ENCODE results near the gene SMURF1.
A peak's percentile ranks its signal among the peaks of the same experiment; 100 is the strongest.
"Not testable (repeated sequence)": the region's sequence is repeated elsewhere in the genome, so short reads cannot be mapped to it uniquely, and the experiment has no call there.

Gene SMURF1

DNA sequence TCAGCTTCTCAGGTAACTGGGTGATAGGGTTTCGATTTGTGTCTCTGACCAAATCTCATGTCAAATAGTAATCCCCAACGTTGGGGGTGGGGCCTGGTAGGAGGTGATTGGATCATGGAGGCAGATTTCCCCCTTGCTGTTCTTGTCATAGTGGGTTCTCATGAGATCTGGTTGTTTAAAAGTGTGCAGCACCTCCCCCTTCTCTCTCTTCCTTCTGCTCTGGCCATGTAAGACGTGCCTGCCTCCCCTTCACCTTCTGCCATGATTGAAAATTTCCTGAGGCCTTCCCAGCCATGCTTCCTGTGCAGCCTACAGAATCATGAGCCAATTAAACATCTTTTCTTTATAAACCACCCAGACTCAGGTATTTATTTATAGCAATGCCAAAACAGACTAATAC is 21.9 kb upstream of the SMURF1 start:
- no peak for DNase-seq (ENCODE audit: low spot score)
- TF ChIP-seq, protein P1, sequence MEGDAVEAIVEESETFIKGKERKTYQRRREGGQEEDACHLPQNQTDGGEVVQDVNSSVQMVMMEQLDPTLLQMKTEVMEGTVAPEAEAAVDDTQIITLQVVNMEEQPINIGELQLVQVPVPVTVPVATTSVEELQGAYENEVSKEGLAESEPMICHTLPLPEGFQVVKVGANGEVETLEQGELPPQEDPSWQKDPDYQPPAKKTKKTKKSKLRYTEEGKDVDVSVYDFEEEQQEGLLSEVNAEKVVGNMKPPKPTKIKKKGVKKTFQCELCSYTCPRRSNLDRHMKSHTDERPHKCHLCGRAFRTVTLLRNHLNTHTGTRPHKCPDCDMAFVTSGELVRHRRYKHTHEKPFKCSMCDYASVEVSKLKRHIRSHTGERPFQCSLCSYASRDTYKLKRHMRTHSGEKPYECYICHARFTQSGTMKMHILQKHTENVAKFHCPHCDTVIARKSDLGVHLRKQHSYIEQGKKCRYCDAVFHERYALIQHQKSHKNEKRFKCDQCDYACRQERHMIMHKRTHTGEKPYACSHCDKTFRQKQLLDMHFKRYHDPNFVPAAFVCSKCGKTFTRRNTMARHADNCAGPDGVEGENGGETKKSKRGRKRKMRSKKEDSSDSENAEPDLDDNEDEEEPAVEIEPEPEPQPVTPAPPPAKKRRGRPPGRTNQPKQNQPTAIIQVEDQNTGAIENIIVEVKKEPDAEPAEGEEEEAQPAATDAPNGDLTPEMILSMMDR (IDR thresholded peaks at IDR 0.05) = no peak
- Histone ChIP-seq H3K4me3 (no peak overlapping the region), H3K27ac (no peak overlapping the region)

DNA sequence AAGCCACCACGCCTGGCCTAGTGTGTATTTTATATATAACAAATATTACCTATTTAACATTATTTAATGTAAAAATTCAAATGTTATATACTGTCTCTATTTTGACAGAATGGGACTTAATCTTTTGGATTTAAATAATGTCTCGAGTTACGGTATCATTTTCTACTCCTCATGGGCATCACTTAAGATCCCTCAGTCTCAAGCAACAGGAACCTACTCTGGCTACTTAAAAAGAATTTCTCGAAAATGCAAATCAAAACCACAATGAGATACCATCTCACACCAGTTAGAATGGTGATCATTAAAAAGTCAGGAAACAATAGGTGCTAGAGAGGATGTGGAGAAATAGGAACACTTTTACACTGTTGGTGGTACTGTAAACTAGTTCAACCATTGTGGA is 19.8 kb upstream of the SMURF1 start:
- H3K27ac ChIP-seq; DNase-seq (ENCODE audit: low spot score); H3K4me3 ChIP-seq: not testable (repeated sequence)

DNA sequence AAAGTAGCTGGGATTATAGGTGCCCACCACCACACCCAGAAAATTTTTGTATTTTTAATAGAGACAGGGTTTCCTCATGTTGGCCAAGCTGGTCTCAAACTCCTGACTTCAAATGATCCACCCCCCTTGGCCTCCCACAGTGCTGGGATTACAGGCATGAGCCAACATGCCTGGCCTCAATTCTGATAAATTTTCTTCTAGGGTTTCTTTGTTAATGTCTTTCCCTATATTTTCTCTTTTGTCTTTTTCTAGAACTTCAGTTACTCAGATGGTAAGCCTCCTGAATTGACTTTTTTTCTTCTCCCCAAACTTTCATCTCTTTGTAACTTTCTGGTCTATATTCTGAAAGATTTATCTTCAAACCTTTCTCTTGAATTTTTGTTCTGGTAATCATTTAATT is 12.7 kb upstream of the SMURF1 start:
- H3K4me3 ChIP-seq = no peak overlapping the region
- TF ChIP-seq, protein P1 (IDR thresholded peaks at IDR 0.05) = no peak
- no peak overlapping the region for H3K27ac ChIP-seq
- no peak for DNase-seq (ENCODE audit: low spot score)

DNA sequence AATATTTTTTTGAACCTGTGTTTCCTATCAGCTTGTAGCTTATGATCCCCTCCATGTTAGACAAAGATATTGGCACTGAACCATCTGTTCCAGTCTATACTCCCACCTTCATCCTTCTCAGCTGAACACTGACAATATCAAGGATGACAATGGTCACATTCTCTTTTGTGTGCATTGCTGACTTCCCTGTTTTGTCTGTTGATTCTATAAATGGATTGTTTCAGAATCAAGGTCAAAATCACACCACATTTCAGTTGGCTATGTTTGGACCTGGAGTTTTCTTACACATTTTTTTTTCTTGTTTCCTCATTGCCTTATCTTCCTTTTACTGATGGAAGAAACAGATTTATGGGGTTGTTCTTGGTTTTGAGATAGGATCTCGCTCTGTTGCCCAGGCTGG is 11.3 kb upstream of the SMURF1 start:
- TF ChIP-seq, protein P1 (IDR thresholded peaks at IDR 0.05) = no peak
- no peak overlapping the region for H3K4me3 ChIP-seq
- DNase-seq (ENCODE audit: low spot score) = no peak
- H3K27ac ChIP-seq = no peak overlapping the region

DNA sequence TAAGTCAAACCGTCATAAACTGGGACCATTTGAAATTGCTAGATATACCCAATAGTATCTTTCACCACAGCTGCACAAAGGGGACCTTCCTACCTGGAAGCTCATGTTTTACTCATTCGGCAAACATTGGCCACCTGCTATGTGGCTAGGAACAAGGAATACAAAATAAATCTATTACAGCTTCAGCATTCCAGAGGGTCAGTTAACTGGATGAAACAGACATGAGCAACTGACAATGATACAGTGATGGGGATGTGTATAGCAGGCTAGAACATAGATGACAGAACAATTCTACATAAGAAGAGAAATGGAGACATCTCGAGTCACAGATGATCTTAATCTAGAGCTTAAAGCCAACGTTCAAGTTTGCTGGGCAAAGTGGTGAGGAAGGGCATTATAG is 3.1 kb upstream of the SMURF1 start:
- H3K4me3 ChIP-seq = no peak overlapping the region
- TF ChIP-seq, protein P1 (IDR thresholded peaks at IDR 0.05) = no peak
- no peak overlapping the region for H3K27ac ChIP-seq
- no peak for DNase-seq (ENCODE audit: low spot score)

DNA sequence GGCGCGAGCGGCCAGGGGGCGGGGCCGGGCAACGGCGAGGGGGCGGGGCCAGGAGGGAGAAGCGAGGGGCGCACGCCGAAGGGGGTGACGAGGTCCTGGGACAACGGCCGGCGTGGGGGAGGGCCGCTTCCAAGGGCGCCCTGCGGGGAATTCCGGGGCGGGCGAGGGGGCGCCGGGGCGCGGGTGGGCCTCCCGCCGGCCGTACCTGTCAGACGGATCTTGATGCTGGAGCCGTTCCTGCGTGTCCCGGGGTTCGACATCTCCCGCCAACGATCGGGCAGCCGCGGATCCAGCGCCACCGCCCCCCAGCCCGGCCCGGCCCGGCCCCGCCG is 421 bp downstream of the SMURF1 start:
- TF ChIP-seq, protein P1 (IDR thresholded peaks at IDR 0.05) = no peak
- peak overlapping the region; percentile 96 to 100 for H3K27ac ChIP-seq
- DNase-seq (ENCODE audit: low spot score) = no peak
- peak overlapping the region; percentile 100 for H3K4me3 ChIP-seq

DNA sequence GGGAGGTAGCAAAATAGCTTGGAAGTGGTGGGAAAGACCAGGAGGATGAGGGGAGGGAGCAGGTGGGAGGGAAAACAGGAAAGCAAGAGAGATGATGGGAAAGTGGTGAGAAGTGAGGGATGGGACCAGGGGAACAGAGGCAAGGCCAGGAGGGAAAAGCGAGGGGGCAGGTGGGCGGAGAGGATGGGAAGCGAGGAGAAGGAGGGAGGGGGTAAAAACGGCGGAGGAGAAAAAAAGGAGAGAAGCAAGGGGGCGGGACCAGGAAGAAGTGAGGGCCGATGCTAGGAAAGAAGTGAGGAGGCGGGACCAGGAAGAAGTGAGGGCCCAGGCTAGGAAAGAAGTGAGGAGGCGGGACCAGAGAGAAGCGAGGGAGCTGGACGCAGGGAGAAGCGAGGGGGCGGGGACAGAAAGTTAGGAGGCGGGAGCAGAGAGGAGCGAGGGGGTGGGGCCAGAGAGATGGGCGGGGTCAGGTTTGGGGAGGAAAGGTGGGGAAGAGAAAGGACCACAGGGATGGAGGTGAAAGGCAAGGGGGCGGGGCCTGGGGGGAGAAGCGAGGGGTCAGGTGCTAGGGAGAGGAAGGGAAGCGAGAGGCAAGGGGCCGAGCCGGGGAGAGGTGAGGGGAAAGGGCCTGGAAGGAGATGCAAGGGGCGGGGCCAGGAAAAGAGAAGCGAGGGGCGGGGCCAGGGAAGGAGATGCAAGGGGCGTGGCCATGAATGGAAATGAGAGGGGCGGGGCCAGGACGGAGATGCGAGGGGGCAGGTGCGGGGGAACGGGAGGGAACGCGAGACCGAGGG is 984 bp downstream of the SMURF1 start:
- peak; percentile 95 for DNase-seq (ENCODE audit: low spot score)
- H3K27ac ChIP-seq = peak overlapping the region; percentile 96 to 100
- H3K4me3 ChIP-seq = peak overlapping the region; percentile 100
- TF ChIP-seq, protein P1 (IDR thresholded peaks at IDR 0.05) = no peak
